Kidney epithelial cell (primary cell): ENCODE results near the gene PANX1. TPM values are rescaled to one million over a fixed set of nuclear protein-coding genes. Genes with fewer than 3 reads are reported as not detected.
"Not testable (repeated sequence)": the region's sequence is repeated elsewhere in the genome, so short reads cannot be mapped to it uniquely, and the experiment has no call there.

Experiments
- DNase-seq: peaks from one replicate; pipeline ENCODE4 v3.0.0-alpha.2; 2010; ENCODE audit warnings: low read depth
- H3K27me3 ChIP-seq: 2 replicates; pipeline ENCODE4 v1.6.0; 2011; ENCODE audit warnings: low read length; ENCODE audit not compliant: control insufficient read depth, insufficient read depth
- H3K36me3 ChIP-seq: 2 replicates; pipeline ENCODE4 v1.5.1; 2011; ENCODE audit warnings: low read length; ENCODE audit not compliant: control insufficient read depth, insufficient read depth
- H3K4me3 ChIP-seq: 2 replicates; pipeline ENCODE4 v1.5.1; 2011; ENCODE audit warnings: low read depth, mild to moderate bottlenecking, control low read depth, low read length
- total RNA-seq: library from RNA; depleted of rRNA; stranded (reverse); fragments of >200 nt; gene quantifications from 2 replicates; pipeline ENCODE4 v1.2.3, GENCODE V29; 2015
- TF ChIP-seq, protein P1 (sequence below): IDR thresholded peaks from 2 replicates; pipeline ENCODE4 v1.5.1; 2011; ENCODE audit warnings: mild to moderate bottlenecking, moderate library complexity, low read length, control low read depth, inconsistent platforms; ENCODE audit not compliant: insufficient read depth, poor library complexity, severe bottlenecking

Gene PANX1
- total RNA-seq, 1 donor from 2014 or later: 60.5 TPM

DNA sequence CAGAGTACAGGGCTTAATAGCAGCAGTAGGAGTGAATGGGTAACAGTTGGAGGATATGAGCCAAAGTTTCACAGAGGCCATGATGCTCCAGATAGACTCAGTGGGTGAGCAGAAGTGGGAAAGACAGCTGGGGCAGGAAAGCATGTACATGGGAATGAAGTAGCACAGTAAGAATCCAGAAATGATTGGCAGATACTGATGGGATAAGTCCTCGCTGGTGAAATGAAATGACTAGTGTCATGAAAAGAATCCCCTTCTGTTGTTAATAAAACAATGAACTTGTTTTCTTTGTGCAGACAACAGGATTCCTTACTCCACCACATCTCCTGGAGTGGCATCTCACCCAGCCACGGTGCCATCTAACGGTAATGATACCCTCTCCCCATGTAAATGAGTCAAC lies 17.4 kb upstream of the PANX1 start:
- DNase-seq: no peak
- H3K36me3 ChIP-seq: no peaks in the 10 kb centered on the region
- H3K4me3 ChIP-seq: no peak overlapping the region
- H3K27me3 ChIP-seq: no peaks in the 10 kb centered on the region
- TF ChIP-seq, protein P1, sequence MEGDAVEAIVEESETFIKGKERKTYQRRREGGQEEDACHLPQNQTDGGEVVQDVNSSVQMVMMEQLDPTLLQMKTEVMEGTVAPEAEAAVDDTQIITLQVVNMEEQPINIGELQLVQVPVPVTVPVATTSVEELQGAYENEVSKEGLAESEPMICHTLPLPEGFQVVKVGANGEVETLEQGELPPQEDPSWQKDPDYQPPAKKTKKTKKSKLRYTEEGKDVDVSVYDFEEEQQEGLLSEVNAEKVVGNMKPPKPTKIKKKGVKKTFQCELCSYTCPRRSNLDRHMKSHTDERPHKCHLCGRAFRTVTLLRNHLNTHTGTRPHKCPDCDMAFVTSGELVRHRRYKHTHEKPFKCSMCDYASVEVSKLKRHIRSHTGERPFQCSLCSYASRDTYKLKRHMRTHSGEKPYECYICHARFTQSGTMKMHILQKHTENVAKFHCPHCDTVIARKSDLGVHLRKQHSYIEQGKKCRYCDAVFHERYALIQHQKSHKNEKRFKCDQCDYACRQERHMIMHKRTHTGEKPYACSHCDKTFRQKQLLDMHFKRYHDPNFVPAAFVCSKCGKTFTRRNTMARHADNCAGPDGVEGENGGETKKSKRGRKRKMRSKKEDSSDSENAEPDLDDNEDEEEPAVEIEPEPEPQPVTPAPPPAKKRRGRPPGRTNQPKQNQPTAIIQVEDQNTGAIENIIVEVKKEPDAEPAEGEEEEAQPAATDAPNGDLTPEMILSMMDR: no peak

DNA sequence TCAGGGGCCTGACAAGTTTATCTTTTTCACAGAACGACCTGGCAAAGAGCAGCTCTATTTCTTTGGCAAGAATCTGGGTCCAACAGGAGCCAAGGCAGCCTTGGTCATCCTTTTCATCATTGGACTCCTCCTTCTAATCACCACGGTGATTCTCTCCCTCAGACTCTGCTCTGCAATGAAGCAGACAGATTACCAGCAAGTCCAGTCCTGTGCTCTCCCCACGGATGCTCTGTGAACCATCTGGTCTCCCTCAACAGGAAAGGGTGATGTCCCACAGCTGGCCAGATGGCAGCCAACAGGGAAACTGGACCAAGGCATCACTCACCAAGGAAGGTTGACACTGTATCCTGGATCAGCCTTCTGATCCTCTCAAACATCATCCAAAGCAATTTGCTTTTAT lies 17.0 kb upstream of the PANX1 start:
- Histone ChIP-seq H3K4me3 (no peak overlapping the region), H3K36me3 (no peaks in the 10 kb centered on the region), H3K27me3 (no peaks in the 10 kb centered on the region)
- TF ChIP-seq, protein P1: no peak
- DNase-seq: no peak

DNA sequence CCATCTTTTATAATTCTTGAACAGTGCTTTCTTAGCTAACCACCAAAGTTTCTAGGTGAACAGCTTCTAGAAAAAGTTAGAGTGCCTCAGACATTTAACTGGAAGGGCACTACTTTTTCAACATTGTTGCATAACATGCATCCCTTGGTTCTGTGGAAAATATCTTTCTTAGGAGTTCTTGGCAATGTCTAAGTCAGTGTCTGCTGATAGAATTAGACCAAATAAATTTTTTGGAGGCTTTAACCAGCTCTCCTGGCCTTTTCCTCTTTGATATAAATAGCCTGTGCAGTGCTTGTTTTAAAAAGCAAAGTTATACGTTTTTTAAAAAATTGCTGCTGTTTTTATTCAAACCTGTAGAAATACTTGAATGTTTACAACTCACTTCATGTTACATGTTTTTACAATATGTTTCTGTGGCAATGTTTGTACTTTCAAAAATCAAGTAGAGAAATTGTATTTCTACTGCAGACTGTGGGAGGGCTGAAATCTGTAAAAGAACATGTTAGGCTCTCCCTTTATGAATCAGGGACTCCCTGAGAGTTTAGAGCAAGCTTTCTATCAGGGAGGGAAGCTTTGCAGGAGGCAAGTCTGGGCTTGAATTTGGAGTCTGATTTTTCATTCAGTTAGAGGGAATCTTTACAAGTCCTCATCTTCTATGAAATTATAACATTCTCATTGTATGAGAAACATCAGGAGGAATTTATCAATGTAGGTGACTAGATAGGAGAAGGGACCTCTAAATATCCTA lies 16.3 kb upstream of the PANX1 start:
- Histone ChIP-seq H3K4me3 (no peak overlapping the region), H3K36me3 (no peaks in the 10 kb centered on the region), H3K27me3 (no peaks in the 10 kb centered on the region)
- TF ChIP-seq, protein P1: no peak
- DNase-seq: no peak

DNA sequence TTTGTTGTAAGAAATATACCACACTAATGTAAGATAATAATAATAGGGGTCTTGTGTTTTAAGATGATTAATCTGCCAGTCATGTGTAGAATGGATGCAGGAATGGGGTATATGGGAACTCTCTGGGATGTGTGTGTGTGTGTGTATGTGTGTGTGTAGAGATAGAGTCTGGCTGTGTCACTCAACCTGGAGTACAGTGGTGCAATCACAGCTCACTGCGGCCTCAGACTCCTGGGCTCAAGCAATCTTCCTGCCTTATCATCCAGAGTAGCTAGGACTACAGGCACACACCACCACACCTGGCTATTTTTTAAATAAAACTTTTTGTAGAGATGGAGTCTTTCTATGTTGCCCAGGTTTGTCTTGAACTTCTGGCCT lies 11.5 kb upstream of the PANX1 start:
- H3K4me3 ChIP-seq: no peak overlapping the region
- no peaks in the 10 kb centered on the region for H3K36me3 ChIP-seq
- no peak for DNase-seq
- no peaks in the 10 kb centered on the region for H3K27me3 ChIP-seq
- TF ChIP-seq, protein P1: no peak

DNA sequence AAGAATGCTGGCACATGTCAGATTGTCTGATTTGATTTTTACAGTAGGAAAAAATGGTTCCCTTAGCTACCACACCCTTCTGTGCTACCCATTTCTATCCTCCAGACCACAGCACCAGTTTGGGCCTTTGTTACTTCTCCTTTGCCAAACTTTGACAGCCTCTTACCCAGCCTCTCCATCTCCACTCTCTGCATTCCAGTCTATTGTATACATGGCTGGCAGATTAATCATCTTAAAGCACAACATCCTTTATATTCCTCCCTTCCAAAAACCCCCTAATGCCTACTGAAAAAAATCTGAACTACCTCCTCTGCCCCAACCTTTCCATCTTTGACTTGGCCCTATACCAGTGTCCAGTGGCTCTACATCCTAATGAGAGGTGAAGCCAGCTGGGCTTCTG lies 10.8 kb upstream of the PANX1 start:
- no peak for DNase-seq
- no peaks in the 10 kb centered on the region for H3K27me3 ChIP-seq
- TF ChIP-seq, protein P1: no peak

DNA sequence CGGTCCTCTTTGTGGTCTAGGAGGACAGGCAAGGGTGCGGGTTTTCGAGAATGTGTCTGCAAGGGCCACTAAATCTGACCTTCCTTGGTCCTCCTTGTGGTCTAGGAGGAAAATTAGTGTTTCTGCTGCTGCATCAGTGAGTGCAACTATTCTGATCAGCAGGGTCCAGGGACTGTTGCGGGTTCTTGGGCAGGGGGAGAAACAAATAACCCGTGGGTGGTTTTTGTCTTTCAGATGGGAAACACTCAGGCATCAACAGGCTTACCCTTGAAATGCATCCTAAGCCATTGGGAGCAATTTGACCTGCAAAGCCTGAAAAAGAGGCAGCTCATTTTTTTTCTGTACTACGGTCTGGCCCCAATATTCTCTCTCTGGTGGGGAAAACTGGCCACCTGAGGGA lies 9.0 kb upstream of the PANX1 start:
- H3K4me3 ChIP-seq, DNase-seq, H3K36me3 ChIP-seq, H3K27me3 ChIP-seq: not testable (repeated sequence)

More for the DNA sequence above, 10.8 kb upstream of the PANX1 start:
- Histone ChIP-seq H3K36me3 (no peaks in the 10 kb centered on the region), H3K4me3 (no peak overlapping the region)

DNA sequence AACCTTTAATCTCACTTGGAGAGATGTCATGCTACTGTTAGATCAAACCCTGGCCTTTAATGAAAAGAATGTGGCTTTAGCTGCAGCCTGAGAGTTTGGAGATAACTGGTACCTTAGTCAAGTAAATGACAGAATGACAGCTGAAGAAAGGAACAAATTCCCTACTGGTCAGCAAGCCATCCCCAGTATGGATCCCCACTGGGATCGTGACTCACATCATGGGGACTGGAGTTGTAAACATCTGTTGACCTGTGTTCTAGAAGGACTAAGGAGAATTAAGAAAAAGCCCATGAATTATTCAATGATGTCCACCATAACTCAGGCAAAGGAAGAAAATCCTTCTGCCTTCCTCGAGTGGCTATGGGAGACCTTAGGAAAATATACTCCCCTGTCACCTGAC lies 8.1 kb upstream of the PANX1 start:
- not testable (repeated sequence) for DNase-seq, H3K27me3 ChIP-seq, H3K36me3 ChIP-seq, H3K4me3 ChIP-seq
